Aorta (tissue), 5 donors: Measurements from ENCODE around the gene THRA. TPM values are rescaled to one million over a fixed set of nuclear protein-coding genes. Genes with fewer than 3 reads are reported as not detected.

Experiments
- ATAC-seq: fragments of 200-7000 bp; cut with Tn5 transposase; one replicate; pipeline ENCODE4 v1.9.1; 2022; ENCODE audit warnings: moderate library complexity; ENCODE audit not compliant: low FRiP score
- DNase-seq, 2 donors: peaks; one replicate each; pipeline ENCODE4 v3.0.0-alpha.2; 2020
- H3K27ac ChIP-seq, 2 donors: one replicate each; pipeline ENCODE4 v1.5.1; 2013; ENCODE audit warnings: low read length in 2 of 2, mild to moderate bottlenecking in 2 of 2, moderate library complexity in 2 of 2, control low read depth in 1 of 2, inconsistent platforms in 1 of 2, low read depth in 1 of 2
- H3K27me3 ChIP-seq, 2 donors: one replicate each; pipeline ENCODE4 v1.6.1; 2013; ENCODE audit warnings: control low read depth in 1 of 2, low read length in 1 of 2, mild to moderate bottlenecking in 1 of 2, moderate library complexity in 1 of 2; ENCODE audit not compliant: insufficient read depth in 2 of 2, control insufficient read depth in 1 of 2
- H3K36me3 ChIP-seq, 2 donors: one replicate each; pipeline ENCODE4 v1.6.1; 2013; ENCODE audit warnings: control low read depth in 1 of 2, low read length in 1 of 2, mild to moderate bottlenecking in 1 of 2; ENCODE audit not compliant: insufficient read depth in 2 of 2, control insufficient read depth in 1 of 2
- H3K4me1 ChIP-seq, 2 donors: one replicate each; pipeline ENCODE4 v1.6.1; 2013; ENCODE audit warnings: low read length in 2 of 2, control low read depth in 1 of 2, mild to moderate bottlenecking in 1 of 2, moderate library complexity in 1 of 2; ENCODE audit not compliant: insufficient read depth in 2 of 2, control insufficient read depth in 1 of 2
- H3K4me3 ChIP-seq, 2 donors: one replicate each; pipeline ENCODE4 v1.5.1; 2013; ENCODE audit warnings: low read length in 2 of 2, control low read depth in 1 of 2, mild to moderate bottlenecking in 1 of 2
- H3K9me3 ChIP-seq: one replicate; pipeline ENCODE4 v1.6.1; 2013; ENCODE audit warnings: mild to moderate bottlenecking, low read length; ENCODE audit not compliant: control insufficient read depth
- WGBS, 2 donors: extraction: QIAGEN DNeasy Blood & Tissue Kit; methylation state at CpG; one replicate each; pipeline ENCODE4 v1.1.7; 2013; 5-methylcytosine and 5-hydroxymethylcytosine counted together
- intact Hi-C, 2 donors: fragments of 100-400 bp; cut with DNase I; formaldehyde crosslinking; loops; one replicate each; pipeline versions ENCODE4 v1.14.2 to v1.15.0; 2022
- polyA plus RNA-seq, 2 donors: library from polyadenylated mRNA; stranded (reverse); fragments of 200-250 nt; gene quantifications; one replicate each; pipeline ENCODE4 v1.2.3, GENCODE V29; 2013
- total RNA-seq, 2 donors: library from RNA; stranded (reverse); fragmentation: NEBNext Ultra II Directional; extraction: Animal tissue kit (Norgen Biotek cat#: 25700); gene quantifications; one replicate each; pipeline ENCODE4 v1.2.1, GENCODE V29; 2021
- donor health status: healthy with polysubstance abuse.
- donor health status: Bipolar disorder and iron deficiency.
- donor health status: DM: no; HTN: no; CAD: no.
- donor health status: DM: no; HTN: no; CAD: no.
- donor health status: DM: yes; HTN: yes; CAD: no.

THRA gene
- total and polyA plus RNA-seq, 4 donors: 38.9 to 62.3 (median 52.9) TPM

- H3K4me1 ChIP-seq: peaks cover 0 to 10% of the 10 kb centered on the region in 2 donors
- intact Hi-C loops: loop anchor here in 1 of 2 donors (5.0 kb wide), 1 partner anchor 39 kb away; no protein-coding TSS in a partner anchor
- H3K4me3 ChIP-seq: no peak overlapping the region
- H3K36me3 ChIP-seq: no peaks in the 10 kb centered on the region
- WGBS, 2 donors: 19 to 21% methylated on average over 8 of the region's 8 CpGs
- no peaks in the 10 kb centered on the region for H3K27me3 ChIP-seq
- no peaks in the 10 kb centered on the region for H3K9me3 ChIP-seq
- H3K27ac ChIP-seq: peak overlapping the region in 1 of 2 donors; percentile 90
- no peak for DNase-seq
- ATAC-seq: peak; percentile 43
Measured at GRCh38 chr17:40072735-40073346, 10.1 kb downstream of the THRA start.

- H3K4me3 ChIP-seq: no peak overlapping the region
- intact Hi-C loops: loop anchor here in 1 of 2 donors (5.0 kb wide), 1 partner anchor 39 kb away; no protein-coding TSS in a partner anchor
- WGBS, 2 donors: 65 to 68% methylated on average over 7 of the region's 7 CpGs
- no peaks in the 10 kb centered on the region for H3K9me3 ChIP-seq
- ATAC-seq (no peak), DNase-seq (no peak)
- H3K27ac ChIP-seq: peak overlapping the region in 1 of 2 donors; percentile 85
- peaks cover 0 to 10% of the 10 kb centered on the region in 2 donors for H3K4me1 ChIP-seq
- H3K27me3 ChIP-seq: no peaks in the 10 kb centered on the region
- no peaks in the 10 kb centered on the region for H3K36me3 ChIP-seq
Measured at GRCh38 chr17:40073454-40074174, 10.8 kb downstream of the THRA start.

- WGBS, 2 donors: 70 to 77% methylated on average over 8 of the region's 8 CpGs
- Histone ChIP-seq H3K27ac (peak overlapping the region in 1 of 2 donors; percentile 81), H3K9me3 (no peaks in the 10 kb centered on the region), H3K4me1 (peaks cover 0 to 10% of the 10 kb centered on the region in 2 donors), H3K27me3 (no peaks in the 10 kb centered on the region), H3K36me3 (no peaks in the 10 kb centered on the region), H3K4me3 (no peak overlapping the region)
- intact Hi-C loops: loop anchor here in 1 of 2 donors (5.0 kb wide), 1 partner anchor 38 kb away; no protein-coding TSS in a partner anchor
- DNase-seq (no peak), ATAC-seq (no peak)
Measured at GRCh38 chr17:40074175-40074512, 11.4 kb downstream of the THRA start.

GRCh38 chr17:40074871-40075200, 12.1 kb downstream of the THRA start:
- H3K4me3 ChIP-seq: no peak overlapping the region
- DNase-seq (no peak), ATAC-seq (peak; percentile 11)
- H3K27ac ChIP-seq: peak overlapping the region in 1 of 2 donors; percentile 81
- peaks cover 0 to 5% of the 10 kb centered on the region in 2 donors for H3K4me1 ChIP-seq
- no peaks in the 10 kb centered on the region for H3K9me3 ChIP-seq
- 16 to 19% methylated on average over 6 of the region's 6 CpGs for WGBS, 2 donors
- no peaks in the 10 kb centered on the region for H3K36me3 ChIP-seq
- H3K27me3 ChIP-seq: no peaks in the 10 kb centered on the region
- intact Hi-C loops: loop anchor here in 1 of 2 donors (5.0 kb wide), 1 partner anchor 37 kb away; no protein-coding TSS in a partner anchor

GRCh38 chr17:40075201-40075941, 12.6 kb downstream of the THRA start:
- ATAC-seq: peak; percentile 82

GRCh38 chr17:40075942-40076498, 13.3 kb downstream of the THRA start:
- peak overlapping the region in 1 of 2 donors; percentile 65 for H3K27ac ChIP-seq
- intact Hi-C loops: loop anchor here in 1 of 2 donors (1.0 kb wide), 1 partner anchor 13 kb away; no protein-coding TSS in a partner anchor
- 16 to 18% methylated on average over 8 of the region's 8 CpGs for WGBS, 2 donors
- H3K27me3 ChIP-seq: no peaks in the 10 kb centered on the region
- no peaks in the 10 kb centered on the region for H3K36me3 ChIP-seq
- ATAC-seq (no peak), DNase-seq (no peak)
- H3K4me1 ChIP-seq: peaks cover 0 to 3% of the 10 kb centered on the region in 2 donors
- no peak overlapping the region for H3K4me3 ChIP-seq
- H3K9me3 ChIP-seq: no peaks in the 10 kb centered on the region

More at GRCh38 chr17:40075201-40075941, 12.6 kb downstream of the THRA start:
- H3K27me3 ChIP-seq: no peaks in the 10 kb centered on the region
- H3K4me1 ChIP-seq: peaks cover 0 to 3% of the 10 kb centered on the region in 2 donors
- 1 to 2% methylated on average over 11 of the region's 11 CpGs for WGBS, 2 donors
- intact Hi-C loops: no loop called here
- peak overlapping the region in 1 of 2 donors; percentile 81 for H3K27ac ChIP-seq
- peak; percentile 86 to 95 for DNase-seq
- no peaks in the 10 kb centered on the region for H3K36me3 ChIP-seq
- H3K4me3 ChIP-seq: no peak overlapping the region
- H3K9me3 ChIP-seq: no peaks in the 10 kb centered on the region

- no peak overlapping the region for H3K4me3 ChIP-seq
- WGBS, 2 donors: 41 to 49% methylated on average over 7 of the region's 7 CpGs
- intact Hi-C loops: loop anchor here in 1 of 2 donors (1.0 kb wide), 1 partner anchor 13 kb away; no protein-coding TSS in a partner anchor
- no peaks in the 10 kb centered on the region for H3K27me3 ChIP-seq
- H3K9me3 ChIP-seq: no peaks in the 10 kb centered on the region
- no peaks in the 10 kb centered on the region for H3K36me3 ChIP-seq
- peaks cover 0 to 3% of the 10 kb centered on the region in 2 donors for H3K4me1 ChIP-seq
- no peak for ATAC-seq
- H3K27ac ChIP-seq: peak overlapping the region in 1 of 2 donors; percentile 20
- DNase-seq: no peak
Measured at GRCh38 chr17:40076591-40076990, 13.8 kb downstream of the THRA start.

- Histone ChIP-seq H3K4me3 (no peak overlapping the region), H3K27me3 (no peaks in the 10 kb centered on the region), H3K9me3 (no peaks in the 10 kb centered on the region), H3K4me1 (peaks cover 0 to 3% of the 10 kb centered on the region in 2 donors), H3K27ac (no peak overlapping the region), H3K36me3 (peaks cover 0 to 3% of the 10 kb centered on the region in 2 donors)
- DNase-seq (no peak), ATAC-seq (no peak)
- intact Hi-C loops: no loop called here
- WGBS, 2 donors: 82 to 83% methylated on average over 3 of the region's 3 CpGs
Measured at GRCh38 chr17:40079545-40079944, 16.8 kb downstream of the THRA start.
